ENCODE measurements around the gene GGCX.

GRCh38 chr2:85602476-85603234, 41.4 kb upstream of the GGCX start, which contains the start of gene TMEM150A:
- no peak for TF ChIP-seq EZH2phosphoT487 (conservative IDR thresholded peaks at IDR 0.05; ENCODE audit: low read length)
- TF ChIP-seq CTCF (IDR thresholded peaks at IDR 0.05; ENCODE audit: insufficient read depth, low read length, poor library complexity, severe bottlenecking): no peak

Data from SU-DHL-6 (cell line).